Parathyroid adenoma (tissue), 2 donors: ENCODE measurements around the gene MCM8.

Source experiments
- H2AFZ ChIP-seq: fragments of 300-600 bp; sonication (generic); one replicate; pipeline ENCODE4 v1.7.0; 2017; ENCODE audit warnings: antibody characterized with exemption, mild to moderate bottlenecking
- H3K27ac ChIP-seq: fragments of 300-600 bp; sonication (generic); one replicate; pipeline ENCODE4 v1.7.0; 2017
- H3K27me3 ChIP-seq: fragments of 300-600 bp; sonication (generic); one replicate; pipeline ENCODE4 v1.7.0; 2017; ENCODE audit warnings: low read length; ENCODE audit not compliant: control insufficient read depth, insufficient read depth
- H3K36me3 ChIP-seq: fragments of 300-600 bp; sonication (generic); one replicate; pipeline ENCODE4 v1.7.0; 2017; ENCODE audit warnings: low read length; ENCODE audit not compliant: control insufficient read depth, insufficient read depth
- H3K4me1 ChIP-seq: fragments of 300-600 bp; sonication (generic); one replicate; pipeline ENCODE4 v1.7.0; 2017; ENCODE audit warnings: control low read depth
- H3K4me2 ChIP-seq: fragments of 300-600 bp; sonication (generic); one replicate; pipeline ENCODE4 v1.7.0; 2017; ENCODE audit warnings: low read length
- H3K4me3 ChIP-seq: fragments of 300-600 bp; sonication (generic); one replicate; pipeline ENCODE4 v1.7.0; 2017; ENCODE audit warnings: low read depth, low read length
- H3K79me2 ChIP-seq: fragments of 300-600 bp; sonication (generic); one replicate; pipeline ENCODE4 v1.7.0; 2017; ENCODE audit warnings: control low read depth
- H3K9ac ChIP-seq: fragments of 300-600 bp; sonication (generic); one replicate; pipeline ENCODE4 v1.7.0; 2017; ENCODE audit warnings: mild to moderate bottlenecking
- H3K9me3 ChIP-seq: fragments of 300-600 bp; sonication (generic); one replicate; pipeline ENCODE4 v1.7.0; 2017; ENCODE audit warnings: low read length; ENCODE audit not compliant: control insufficient read depth
- TF ChIP-seq, protein P1 (sequence below): fragments of 300-600 bp; sonication (generic); IDR thresholded peaks from one replicate; pipeline ENCODE4 v1.7.0; 2017; ENCODE audit warnings: antibody characterized with exemption, mild to moderate bottlenecking
- donor health status: primary hyperparathyroidism.

The MCM8 gene

DNA sequence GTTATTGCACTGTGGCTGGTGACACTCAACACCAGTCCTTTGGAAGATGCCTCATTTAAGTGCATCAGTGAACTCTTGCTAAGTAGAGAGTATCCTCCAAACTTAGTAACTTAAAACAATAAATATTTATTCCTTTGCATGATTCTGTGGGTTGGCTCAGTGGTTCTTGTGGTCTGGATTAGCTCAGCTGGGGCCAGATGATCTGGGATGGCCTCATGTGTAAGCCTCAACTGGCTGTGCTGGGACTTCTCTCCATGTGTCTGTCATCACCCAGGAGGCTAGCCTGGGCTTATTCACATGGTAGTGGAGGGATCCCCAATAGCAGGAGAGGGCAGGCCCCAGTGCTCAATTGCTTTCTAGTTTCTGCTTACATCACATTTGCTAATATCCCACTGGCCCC is 95.1 kb downstream of the MCM8 start:
- H3K27me3 ChIP-seq = no peaks in the 10 kb centered on the region
- H2AFZ ChIP-seq = no peak overlapping the region
- no peaks in the 10 kb centered on the region for H3K4me1 ChIP-seq
- no peaks in the 10 kb centered on the region for H3K36me3 ChIP-seq
- H3K79me2 ChIP-seq = no peaks in the 10 kb centered on the region
- H3K27ac ChIP-seq = no peak overlapping the region
- H3K4me2 ChIP-seq = no peak overlapping the region
- H3K9ac ChIP-seq = no peak overlapping the region
- H3K9me3 ChIP-seq = no peaks in the 10 kb centered on the region
- no peak overlapping the region for H3K4me3 ChIP-seq
- TF ChIP-seq, protein P1, sequence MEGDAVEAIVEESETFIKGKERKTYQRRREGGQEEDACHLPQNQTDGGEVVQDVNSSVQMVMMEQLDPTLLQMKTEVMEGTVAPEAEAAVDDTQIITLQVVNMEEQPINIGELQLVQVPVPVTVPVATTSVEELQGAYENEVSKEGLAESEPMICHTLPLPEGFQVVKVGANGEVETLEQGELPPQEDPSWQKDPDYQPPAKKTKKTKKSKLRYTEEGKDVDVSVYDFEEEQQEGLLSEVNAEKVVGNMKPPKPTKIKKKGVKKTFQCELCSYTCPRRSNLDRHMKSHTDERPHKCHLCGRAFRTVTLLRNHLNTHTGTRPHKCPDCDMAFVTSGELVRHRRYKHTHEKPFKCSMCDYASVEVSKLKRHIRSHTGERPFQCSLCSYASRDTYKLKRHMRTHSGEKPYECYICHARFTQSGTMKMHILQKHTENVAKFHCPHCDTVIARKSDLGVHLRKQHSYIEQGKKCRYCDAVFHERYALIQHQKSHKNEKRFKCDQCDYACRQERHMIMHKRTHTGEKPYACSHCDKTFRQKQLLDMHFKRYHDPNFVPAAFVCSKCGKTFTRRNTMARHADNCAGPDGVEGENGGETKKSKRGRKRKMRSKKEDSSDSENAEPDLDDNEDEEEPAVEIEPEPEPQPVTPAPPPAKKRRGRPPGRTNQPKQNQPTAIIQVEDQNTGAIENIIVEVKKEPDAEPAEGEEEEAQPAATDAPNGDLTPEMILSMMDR = no peak

GRCh38 chr20:6046432-6046831 is 96.0 kb downstream of the MCM8 start:
- Histone ChIP-seq H3K27me3 (no peaks in the 10 kb centered on the region), H3K4me3 (no peak overlapping the region), H3K4me2 (no peak overlapping the region), H3K4me1 (no peaks in the 10 kb centered on the region), H3K9me3 (no peaks in the 10 kb centered on the region), H3K36me3 (no peaks in the 10 kb centered on the region), H3K27ac (no peak overlapping the region), H2AFZ (no peak overlapping the region), H3K79me2 (no peaks in the 10 kb centered on the region), H3K9ac (no peak overlapping the region)
- TF ChIP-seq, protein P1 = no peak

DNA sequence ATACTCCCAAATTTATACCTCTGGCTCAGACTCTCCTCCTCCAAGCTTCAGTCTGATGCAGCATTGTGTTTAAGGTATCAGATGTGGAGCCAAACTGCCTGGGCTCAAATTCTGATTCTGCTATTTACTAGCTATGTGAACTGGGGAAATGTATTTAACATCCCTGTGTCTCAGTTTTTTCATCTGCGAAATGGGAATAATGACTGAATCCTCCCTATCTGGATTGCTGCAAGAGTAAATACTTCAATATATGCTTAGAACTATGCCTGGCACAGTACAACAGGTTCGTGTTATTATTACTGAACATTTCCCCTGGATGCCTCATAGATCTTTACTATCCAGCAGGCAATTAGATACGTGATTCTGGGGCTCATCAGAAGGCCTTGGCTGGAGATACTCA is 97.9 kb downstream of the MCM8 start:
- TF ChIP-seq, protein P1 = no peak
- Histone ChIP-seq H3K79me2 (no peaks in the 10 kb centered on the region), H3K4me3 (no peak overlapping the region), H3K27ac (no peak overlapping the region), H3K4me1 (no peaks in the 10 kb centered on the region), H3K4me2 (no peak overlapping the region), H3K36me3 (no peaks in the 10 kb centered on the region), H2AFZ (no peak overlapping the region), H3K9me3 (no peaks in the 10 kb centered on the region), H3K27me3 (no peaks in the 10 kb centered on the region), H3K9ac (no peak overlapping the region)
